Stimulated activated CD8-positive, alpha-beta memory T cell treated with anti-CD3 and anti-CD28 coated beads, Interleukin-2, amount 100 ng/mL, for 48 hours (primary cell): ENCODE measurements around the gene NUP210L.
A peak's percentile ranks its signal among the peaks of the same experiment; 100 is the strongest.
"Not testable (repeated sequence)": the region's sequence is repeated elsewhere in the genome, so short reads cannot be mapped to it uniquely, and the experiment has no call there.

Source experiments
- DNase-seq, 2 donors: peaks; one replicate each; pipeline ENCODE4 v3.0.0-alpha.2; 2020; ENCODE audit warnings: low read depth in 2 of 2

The NUP210L gene

GRCh38 chr1:154170547-154171222 is 15.8 kb upstream of the NUP210L start:
- peak in 1 of 2 donors; percentile 27 for DNase-seq

DNA sequence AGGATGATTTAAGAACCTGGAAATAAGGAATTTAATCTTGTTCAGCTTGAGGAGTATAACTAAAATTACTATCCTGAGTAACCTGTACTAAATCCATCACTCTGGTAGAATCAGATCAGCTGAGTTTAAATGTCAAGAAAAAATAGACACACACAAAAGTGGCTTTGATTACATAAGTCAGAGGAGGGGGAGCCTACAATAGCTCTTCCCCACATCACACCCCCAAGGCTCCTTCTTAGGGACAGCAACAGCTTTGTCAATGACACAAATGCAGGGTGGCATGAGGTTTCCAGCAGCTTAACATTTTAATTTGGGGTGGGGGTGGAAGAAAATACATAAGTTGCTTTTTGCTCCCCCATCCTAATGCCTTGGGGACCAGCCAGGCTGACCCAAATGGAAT is 12.6 kb upstream of the NUP210L start:
- no peak for DNase-seq

DNA sequence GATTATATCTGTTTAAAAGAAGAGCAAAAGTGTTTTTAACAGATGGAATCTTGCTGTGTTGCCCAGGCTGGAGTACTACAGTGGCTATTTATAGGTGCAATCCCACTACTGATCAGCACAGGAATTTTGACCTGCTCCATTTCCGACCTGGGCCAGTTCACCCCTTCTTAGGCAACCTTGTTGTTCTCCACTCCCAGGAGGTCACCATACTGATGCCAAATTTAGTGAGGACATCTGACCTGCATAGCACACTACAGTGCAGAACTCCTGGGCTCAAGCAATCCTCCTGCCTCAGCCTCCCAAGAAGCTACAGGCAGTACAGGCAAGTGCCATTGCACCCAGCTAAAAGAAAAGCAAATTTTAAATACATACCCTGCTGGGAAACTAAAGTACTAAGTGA is 11.3 kb upstream of the NUP210L start:
- no peak for DNase-seq

GRCh38 chr1:154159554-154159953 is 4.7 kb upstream of the NUP210L start:
- no peak for DNase-seq

- no peak for DNase-seq
Observed at GRCh38 chr1:154158307-154159125, 3.6 kb upstream of the NUP210L start.

GRCh38 chr1:154157520-154158306 is 2.8 kb upstream of the NUP210L start:
- DNase-seq = peak; percentile 32 to 40

GRCh38 chr1:154155251-154155650 is 378 bp upstream of the NUP210L start:
- no peak for DNase-seq

DNA sequence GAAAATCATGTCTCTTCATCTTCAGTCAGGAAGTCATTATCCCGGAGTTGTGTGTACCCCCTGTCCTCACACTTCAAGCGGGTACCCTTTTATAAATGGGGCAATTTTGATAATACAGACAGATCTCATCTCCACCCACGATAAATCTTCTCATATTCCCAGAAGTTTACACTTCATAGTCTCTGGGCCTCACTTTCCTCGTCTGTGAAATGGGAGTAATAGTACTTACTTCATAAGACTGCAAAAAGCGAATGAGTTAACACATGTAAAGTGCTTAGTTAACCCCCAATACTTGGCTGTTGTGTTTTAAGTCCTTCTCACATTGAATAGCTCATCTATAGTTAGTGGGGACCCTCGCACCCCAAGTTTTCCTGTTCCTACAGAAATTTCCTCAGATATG is 820 bp downstream of the NUP210L start:
- no peak for DNase-seq

GRCh38 chr1:154151311-154151710 is 3.6 kb downstream of the NUP210L start:
- no peak for DNase-seq

DNA sequence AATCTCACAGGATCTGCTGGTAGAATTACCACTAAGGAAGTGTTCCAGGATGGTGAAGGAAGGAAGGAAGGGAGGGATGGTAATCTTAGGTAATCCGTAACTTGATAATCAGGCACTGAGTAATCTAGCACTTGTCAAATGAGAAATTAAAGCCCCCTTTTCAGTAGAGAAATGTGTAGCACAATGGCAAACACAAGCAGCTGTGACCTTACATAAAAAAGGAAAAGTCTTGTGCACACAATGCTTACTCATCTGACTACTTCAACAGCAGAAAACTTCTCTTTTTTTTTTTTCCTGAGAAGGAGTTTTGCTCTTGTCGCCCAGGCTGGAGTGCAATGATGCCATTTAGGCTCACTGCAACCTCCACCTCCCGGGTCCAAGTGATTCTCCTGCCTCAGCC is 6.1 kb downstream of the NUP210L start:
- no peak for DNase-seq

DNA sequence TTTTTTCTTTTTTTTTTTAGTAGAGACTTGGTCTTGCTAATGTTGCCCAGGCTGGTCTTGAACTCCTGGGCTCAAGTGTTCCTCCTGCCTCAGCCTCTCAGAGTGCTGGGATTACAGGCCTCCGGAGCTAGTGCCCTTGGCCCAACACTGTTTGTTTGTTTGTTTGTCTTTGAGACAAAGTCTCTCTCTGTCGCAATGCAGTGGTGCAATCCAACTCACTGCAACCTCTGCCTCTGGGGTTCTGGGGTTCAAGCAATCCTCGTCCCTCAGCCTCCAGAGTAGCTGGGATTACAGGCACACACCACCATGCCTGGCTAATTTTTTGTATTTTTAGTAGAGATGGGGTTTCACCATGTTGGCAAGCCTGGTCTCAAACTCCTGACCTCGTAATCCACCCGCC is 7.4 kb downstream of the NUP210L start:
- not testable (repeated sequence) for DNase-seq

DNA sequence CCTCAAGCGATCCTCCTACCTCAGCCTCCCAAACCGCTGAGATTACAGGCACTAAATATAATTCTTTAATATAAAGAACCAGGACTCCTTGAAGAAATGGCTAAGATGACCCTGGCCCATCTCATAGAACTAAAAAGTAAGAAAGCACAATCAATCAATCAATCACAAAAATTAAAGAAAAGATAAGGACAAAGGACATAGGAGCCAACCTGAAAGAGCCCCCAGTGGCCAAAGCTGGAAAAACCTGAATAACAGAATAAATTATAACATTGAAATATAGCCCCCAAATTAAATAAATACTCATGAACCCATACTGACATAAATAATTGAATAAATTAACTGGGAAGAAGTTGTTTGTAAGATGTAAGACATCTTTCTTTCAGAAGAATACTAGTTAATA is 8.9 kb downstream of the NUP210L start:
- DNase-seq = no peak

DNA sequence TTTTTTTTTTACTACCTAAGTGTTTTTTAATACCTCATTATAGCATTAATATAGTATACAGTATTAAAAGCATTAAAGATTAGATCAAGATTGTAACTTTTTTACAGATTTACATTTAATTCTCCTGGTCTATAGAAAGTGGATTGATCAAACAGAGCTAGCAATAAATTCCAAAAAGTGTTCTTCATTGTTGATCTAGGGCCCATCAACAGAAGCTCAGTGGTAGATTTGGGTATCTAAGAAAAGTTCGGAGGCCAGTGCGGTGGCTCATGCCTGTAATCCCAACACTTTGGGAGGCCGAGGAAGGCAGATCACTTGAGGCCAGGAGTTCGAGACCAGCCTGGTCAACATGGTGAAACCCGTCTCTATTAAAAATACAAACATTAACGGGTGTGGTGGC is 12.5 kb downstream of the NUP210L start:
- no peak for DNase-seq

DNA sequence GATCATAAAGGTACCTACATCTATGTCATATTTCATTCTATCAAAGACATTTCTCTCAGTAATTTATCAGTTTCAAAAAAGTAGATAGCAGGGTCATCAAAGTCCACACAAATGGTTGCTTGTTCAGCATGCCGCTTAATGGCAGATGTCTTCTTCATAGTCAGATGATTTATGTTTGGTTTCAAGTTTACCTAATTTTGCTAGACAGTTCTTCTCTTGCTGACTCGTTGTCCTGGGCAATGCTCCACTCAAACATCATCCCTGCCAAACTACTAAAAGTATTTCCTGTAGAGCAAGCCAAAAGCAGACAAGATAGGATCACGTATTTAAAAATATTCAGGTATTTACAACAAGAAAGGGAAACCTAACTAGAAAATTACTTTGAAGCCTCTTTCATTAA is 13.6 kb downstream of the NUP210L start:
- DNase-seq = no peak

GRCh38 chr1:154137888-154138287 is 17.0 kb downstream of the NUP210L start:
- DNase-seq = no peak

DNA sequence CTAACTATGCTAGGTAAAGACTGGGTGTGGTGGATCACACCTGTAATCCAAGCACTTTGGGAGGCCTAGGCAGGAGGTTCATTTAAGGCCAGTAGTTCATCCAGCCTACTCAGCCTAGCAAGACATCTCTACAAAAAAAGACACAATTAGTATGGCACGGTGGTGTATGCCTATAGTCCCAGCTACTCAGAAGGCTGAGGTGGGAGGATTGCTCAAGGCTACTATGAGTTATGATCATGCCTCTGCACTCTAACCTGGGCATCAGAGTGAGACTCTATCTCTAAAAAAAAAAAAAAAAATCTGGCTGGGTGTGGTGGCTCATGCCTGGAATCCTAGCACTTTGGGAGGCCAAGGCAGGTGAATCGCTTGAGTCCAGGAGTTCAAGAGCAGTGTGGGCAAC is 21.6 kb downstream of the NUP210L start:
- DNase-seq = no peak

GRCh38 chr1:154129391-154129970 is 25.4 kb downstream of the NUP210L start:
- no peak for DNase-seq

DNA sequence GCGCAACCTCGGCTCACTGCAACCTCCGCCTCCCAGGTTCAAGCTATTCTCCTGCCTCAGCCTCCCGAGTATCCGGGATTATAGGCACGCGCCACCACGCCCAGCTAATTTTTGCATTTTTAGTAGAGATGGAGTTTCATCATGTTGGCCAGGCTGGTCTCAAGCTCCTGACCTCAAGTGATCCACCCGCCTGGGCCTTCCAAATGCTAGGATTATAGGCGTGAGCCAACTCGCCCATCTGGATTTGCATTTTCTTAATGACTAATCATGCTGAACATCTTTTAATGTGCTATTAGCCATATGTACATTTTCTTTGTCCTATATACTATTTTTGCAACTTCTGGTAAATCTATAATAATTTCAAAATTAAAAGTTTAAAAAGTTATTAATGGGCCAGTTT is 31.7 kb downstream of the NUP210L start:
- not testable (repeated sequence) for DNase-seq

DNA sequence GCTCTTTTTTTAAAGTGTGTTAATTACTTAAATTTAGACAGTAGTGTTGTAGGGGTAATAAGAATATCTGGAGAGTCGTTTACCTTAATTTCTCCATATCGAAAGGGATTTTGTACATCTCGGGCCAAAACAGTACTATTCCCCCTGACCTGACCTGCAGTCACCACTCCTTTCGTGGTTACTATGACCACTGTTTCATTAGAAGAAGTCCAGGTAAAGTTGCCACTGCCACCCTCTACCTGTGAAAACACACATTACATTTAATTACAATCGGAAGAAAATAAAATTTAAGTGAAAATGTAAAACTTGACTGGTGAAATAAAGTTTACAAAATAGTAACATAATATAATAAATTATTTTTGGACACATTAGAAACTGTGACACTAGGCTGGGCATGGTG is 37.2 kb downstream of the NUP210L start:
- no peak for DNase-seq

GRCh38 chr1:154115180-154115579 is 39.7 kb downstream of the NUP210L start:
- DNase-seq = no peak

DNA sequence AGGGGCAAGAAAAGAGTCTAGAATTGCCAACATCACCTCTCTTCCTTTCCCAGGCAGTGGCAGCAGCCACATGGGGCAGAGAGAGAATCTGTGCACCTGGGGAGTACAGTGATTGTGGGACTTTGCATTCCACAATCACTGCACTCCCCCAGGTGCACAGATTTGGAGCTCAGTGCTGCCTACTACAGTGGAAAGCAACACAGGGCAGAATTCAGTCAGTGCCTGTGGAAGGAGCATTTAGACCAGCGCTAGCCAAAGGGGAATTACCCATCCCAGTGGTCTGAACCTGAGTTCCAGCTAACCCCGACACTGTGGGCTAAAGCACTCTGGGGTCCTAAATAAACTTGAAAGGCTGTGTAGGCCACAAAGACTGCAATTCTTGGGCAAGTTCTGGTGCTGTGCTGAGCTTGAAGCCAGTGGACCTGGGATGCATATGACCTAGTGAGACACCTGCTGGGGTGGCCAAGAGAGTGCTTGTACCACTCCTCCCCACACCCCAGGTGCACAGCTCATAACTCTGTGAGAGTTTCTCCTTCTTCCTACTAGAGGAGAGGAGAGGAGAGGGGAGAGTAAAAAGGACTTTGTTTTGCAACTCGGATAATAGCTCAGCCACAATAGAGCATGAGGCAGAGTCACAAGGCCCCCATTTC is 50.3 kb downstream of the NUP210L start:
- no peak for DNase-seq

DNA sequence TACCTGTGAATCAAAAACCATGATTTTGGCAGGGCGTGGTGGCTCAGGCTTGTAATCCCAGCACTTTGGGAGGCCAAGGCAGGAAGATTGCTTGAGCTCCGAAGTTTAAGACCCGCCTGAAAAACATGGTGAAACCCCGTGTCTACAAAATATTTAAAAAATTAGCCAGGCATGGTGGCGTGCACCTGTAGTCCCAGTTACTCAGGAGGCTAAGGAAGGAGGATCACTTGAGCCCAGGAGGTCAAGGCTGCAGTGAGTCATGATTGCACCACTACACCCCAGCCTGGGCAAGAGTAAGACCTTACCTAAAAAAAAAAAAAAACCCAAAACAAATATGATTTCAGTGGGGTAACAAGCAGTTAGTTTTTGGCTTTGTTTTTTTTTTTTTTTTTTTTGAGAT is 54.7 kb downstream of the NUP210L start:
- DNase-seq = not testable (repeated sequence)
